HG03159 (cell line): Measurements from ENCODE around the gene HDAC10.
"Not testable (repeated sequence)": the region's sequence is repeated elsewhere in the genome, so short reads cannot be mapped to it uniquely, and the experiment has no call there.

Source experiments
- ATAC-seq: cut with Tn5 transposase; IDR thresholded peaks from one replicate; pipeline ENCODE4 v1.9.1; 2021; ENCODE audit warnings: mild to moderate bottlenecking, moderate library complexity; ENCODE audit not compliant: unreplicated experiment

The HDAC10 gene

GRCh38 chr22:50286275-50286674 is 35.2 kb upstream of the HDAC10 start:
- ATAC-seq: no peak

- no peak for ATAC-seq
Observed at GRCh38 chr22:50285568-50286229, 34.6 kb upstream of the HDAC10 start.

- no peak for ATAC-seq
Observed at GRCh38 chr22:50284479-50284878, 33.4 kb upstream of the HDAC10 start.

- no peak for ATAC-seq
Observed at GRCh38 chr22:50283821-50284220, 32.8 kb upstream of the HDAC10 start.

- no peak for ATAC-seq
Observed at GRCh38 chr22:50282361-50283155, 31.5 kb upstream of the HDAC10 start.

- no peak for ATAC-seq
Observed at GRCh38 chr22:50281957-50282356, 30.9 kb upstream of the HDAC10 start.

- ATAC-seq: no peak
Observed at GRCh38 chr22:50281384-50281760, 30.3 kb upstream of the HDAC10 start.

- no peak for ATAC-seq
Observed at GRCh38 chr22:50280708-50281383, 29.8 kb upstream of the HDAC10 start.

GRCh38 chr22:50280022-50280707 is 29.1 kb upstream of the HDAC10 start:
- ATAC-seq: no peak

- ATAC-seq: no peak
Observed at GRCh38 chr22:50278956-50279619, 28.0 kb upstream of the HDAC10 start.

GRCh38 chr22:50278461-50278860 is 27.4 kb upstream of the HDAC10 start:
- ATAC-seq: no peak

- ATAC-seq: no peak
Observed at GRCh38 chr22:50277761-50278160, 26.7 kb upstream of the HDAC10 start.

- ATAC-seq: no peak
Observed at GRCh38 chr22:50276143-50276542, 25.1 kb upstream of the HDAC10 start.

GRCh38 chr22:50275181-50276055 is 24.4 kb upstream of the HDAC10 start:
- ATAC-seq: no peak

- no peak for ATAC-seq
Observed at GRCh38 chr22:50274771-50275170, 23.7 kb upstream of the HDAC10 start.

GRCh38 chr22:50274311-50274710 is 23.2 kb upstream of the HDAC10 start:
- ATAC-seq: no peak

GRCh38 chr22:50273781-50274180 is 22.7 kb upstream of the HDAC10 start:
- not testable (repeated sequence) for ATAC-seq

GRCh38 chr22:50273352-50273751 is 22.3 kb upstream of the HDAC10 start:
- not testable (repeated sequence) for ATAC-seq

- ATAC-seq: no peak
Observed at GRCh38 chr22:50272044-50272802, 21.2 kb upstream of the HDAC10 start.
